Lung (tissue), 12 donors: ENCODE measurements around the gene SMAD6. TPM values are rescaled to one million over a fixed set of nuclear protein-coding genes. Genes with fewer than 3 reads are reported as not detected.

Experiments used
- ATAC-seq: fragments of 200-7000 bp; cut with Tn5 transposase; one replicate; pipeline ENCODE4 v1.9.1; 2020; ENCODE audit warnings: moderate number of reproducible peaks; ENCODE audit not compliant: insufficient read depth, low FRiP score
- DNase-seq, 3 donors: peaks; one replicate each; pipeline ENCODE4 v3.0.0-alpha.2; 2013 to 2017
- H3K27ac ChIP-seq, 2 donors: one replicate each; pipeline ENCODE4 v1.5.1; 2013; ENCODE audit warnings: mild to moderate bottlenecking in 2 of 2, moderate library complexity in 2 of 2, control low read depth in 1 of 2, inconsistent platforms in 1 of 2, low read depth in 1 of 2, low read length in 1 of 2
- H3K27me3 ChIP-seq, 3 donors: one replicate each; pipeline ENCODE4 v1.5.1; 2013; ENCODE audit warnings: low read length in 2 of 3; ENCODE audit not compliant: control insufficient read depth in 3 of 3, insufficient read depth in 3 of 3
- H3K36me3 ChIP-seq, 4 donors: one replicate each; pipeline ENCODE4 v1.5.1; 2013; ENCODE audit warnings: low read length in 4 of 4, mild to moderate bottlenecking in 1 of 4, moderate library complexity in 1 of 4; ENCODE audit not compliant: control insufficient read depth in 4 of 4, insufficient read depth in 4 of 4
- H3K4me1 ChIP-seq, 5 donors: one replicate each; pipeline ENCODE4 v1.5.1; 2013; ENCODE audit warnings: low read length in 5 of 5, mild to moderate bottlenecking in 2 of 5, moderate library complexity in 1 of 5; ENCODE audit not compliant: control insufficient read depth in 5 of 5, insufficient read depth in 5 of 5
- H3K4me3 ChIP-seq: one replicate; pipeline ENCODE4 v1.5.1; 2013; ENCODE audit warnings: mild to moderate bottlenecking, control low read depth, moderate library complexity
- H3K9ac ChIP-seq, 2 donors: one replicate each; pipeline ENCODE4 v1.5.1; 2013; ENCODE audit warnings: low read length in 2 of 2, control low read depth in 1 of 2; ENCODE audit not compliant: insufficient read depth in 1 of 2
- H3K9me3 ChIP-seq, 4 donors: one replicate each; pipeline ENCODE4 v1.5.1; 2013; ENCODE audit warnings: low read length in 3 of 4, mild to moderate bottlenecking in 1 of 4, moderate library complexity in 1 of 4; ENCODE audit not compliant: control insufficient read depth in 4 of 4, insufficient read depth in 3 of 4
- WGBS, 2 donors: extraction: QIAGEN DNeasy Blood & Tissue Kit; methylation state at CpG; one replicate each; pipeline ENCODE4 v1.1.7; 2013; 5-methylcytosine and 5-hydroxymethylcytosine counted together
- polyA plus RNA-seq, 2 donors: library from polyadenylated mRNA; stranded (reverse); fragments of 200-250 nt; gene quantifications; one replicate each; pipeline ENCODE4 v1.2.1, GENCODE V29; 2013
- total RNA-seq, 2 donors: library from RNA; depleted of rRNA in 1 of 2; stranded (reverse); fragments of >200 nt in 1 of 2; gene quantifications; one replicate each; pipeline ENCODE4 v1.2.1, GENCODE V29; 2014 to 2021
- TF ChIP-seq, protein P1 (sequence below): IDR thresholded peaks from 2 replicates; pipeline ENCODE4 v1.5.1; 2012; ENCODE audit warnings: mild to moderate bottlenecking; ENCODE audit errors: control extremely low read depth, extremely low read depth
- donor health status: control.
- donor health status: control.
- donor health status: Bipolar disorder and iron deficiency.
- donor health status: healthy.
- donor health status: DM: yes; HTN: yes; CAD: no.

SMAD6 gene
- total and polyA plus RNA-seq, 4 donors, result 24.2 to 67.9 (median 59.1) TPM

DNA sequence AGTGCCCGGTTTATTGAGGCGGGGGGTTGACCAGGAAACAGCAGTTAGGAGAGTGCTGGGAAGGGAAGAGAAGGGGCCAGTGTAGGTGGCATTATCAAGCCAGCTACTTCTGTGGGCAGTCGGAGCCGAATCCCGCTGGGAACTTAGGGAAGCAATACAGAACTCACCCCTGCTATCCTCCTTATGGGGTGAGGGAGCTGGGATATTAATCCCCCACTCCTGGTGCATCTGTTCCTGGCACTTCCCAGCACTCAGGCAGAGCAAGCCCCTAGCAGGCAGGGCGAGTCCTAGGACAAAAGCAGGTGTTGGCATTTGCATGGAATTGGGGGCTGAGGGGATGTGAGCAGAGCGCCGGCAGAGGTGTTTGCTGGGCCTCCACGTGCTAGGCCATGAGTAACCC is 48.6 kb downstream of the SMAD6 start:
- WGBS, 2 donors, result 81% methylated on average over 9 of the region's 9 CpGs
- ATAC-seq, result no peak
- H3K4me3 ChIP-seq, result no peak overlapping the region
- H3K36me3 ChIP-seq, result peaks cover 0 to 16% (median 7%) of the 10 kb centered on the region in 4 donors
- no peak overlapping the region for H3K9ac ChIP-seq
- H3K27ac ChIP-seq, result peak overlapping the region in 1 of 2 donors; percentile 69
- TF ChIP-seq, protein P1, sequence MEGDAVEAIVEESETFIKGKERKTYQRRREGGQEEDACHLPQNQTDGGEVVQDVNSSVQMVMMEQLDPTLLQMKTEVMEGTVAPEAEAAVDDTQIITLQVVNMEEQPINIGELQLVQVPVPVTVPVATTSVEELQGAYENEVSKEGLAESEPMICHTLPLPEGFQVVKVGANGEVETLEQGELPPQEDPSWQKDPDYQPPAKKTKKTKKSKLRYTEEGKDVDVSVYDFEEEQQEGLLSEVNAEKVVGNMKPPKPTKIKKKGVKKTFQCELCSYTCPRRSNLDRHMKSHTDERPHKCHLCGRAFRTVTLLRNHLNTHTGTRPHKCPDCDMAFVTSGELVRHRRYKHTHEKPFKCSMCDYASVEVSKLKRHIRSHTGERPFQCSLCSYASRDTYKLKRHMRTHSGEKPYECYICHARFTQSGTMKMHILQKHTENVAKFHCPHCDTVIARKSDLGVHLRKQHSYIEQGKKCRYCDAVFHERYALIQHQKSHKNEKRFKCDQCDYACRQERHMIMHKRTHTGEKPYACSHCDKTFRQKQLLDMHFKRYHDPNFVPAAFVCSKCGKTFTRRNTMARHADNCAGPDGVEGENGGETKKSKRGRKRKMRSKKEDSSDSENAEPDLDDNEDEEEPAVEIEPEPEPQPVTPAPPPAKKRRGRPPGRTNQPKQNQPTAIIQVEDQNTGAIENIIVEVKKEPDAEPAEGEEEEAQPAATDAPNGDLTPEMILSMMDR, result no peak
- H3K4me1 ChIP-seq, result peaks cover 7 to 43% (median 24%) of the 10 kb centered on the region in 5 donors
- no peaks in the 10 kb centered on the region for H3K27me3 ChIP-seq
- DNase-seq, result no peak
- peaks cover 0 to 6% (median 3%) of the 10 kb centered on the region in 4 donors for H3K9me3 ChIP-seq

GRCh38 chr15:66751579-66751978 is 49.5 kb downstream of the SMAD6 start:
- Histone ChIP-seq H3K9ac (peak overlapping the region in 1 of 2 donors; percentile 1), H3K4me3 (no peak overlapping the region), H3K36me3 (peaks cover 0 to 16% (median 7%) of the 10 kb centered on the region in 4 donors), H3K9me3 (peaks cover 0 to 6% (median 3%) of the 10 kb centered on the region in 4 donors), H3K4me1 (peaks cover 10 to 44% (median 19%) of the 10 kb centered on the region in 5 donors), H3K27ac (peak overlapping the region in 1 of 2 donors; percentile 69), H3K27me3 (no peaks in the 10 kb centered on the region)
- DNase-seq, result peak in 1 of 3 donors; percentile 58
- TF ChIP-seq, protein P1, result no peak
- no peak for ATAC-seq
- WGBS, 2 donors, result 45 to 63% methylated on average over 7 of the region's 7 CpGs

DNA sequence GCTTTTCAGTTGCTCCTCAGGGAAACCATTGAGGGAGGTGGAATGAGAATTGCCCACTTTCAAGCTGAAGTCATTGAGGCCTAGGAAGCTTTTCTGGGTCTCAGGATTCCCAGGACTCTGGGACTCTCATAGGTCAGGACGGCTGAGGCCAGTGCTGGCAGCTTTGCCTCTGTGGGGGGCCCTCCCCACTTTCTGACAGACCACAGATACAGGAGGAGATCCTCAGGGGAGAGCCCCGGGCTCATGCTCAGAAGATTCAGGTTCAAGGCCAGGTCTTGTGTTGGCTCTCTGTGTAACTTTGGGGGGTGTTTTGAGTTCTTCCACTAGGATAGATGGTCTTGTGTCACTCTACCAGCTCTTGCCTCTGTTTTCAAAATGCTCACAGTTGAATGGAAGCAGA is 50.0 kb downstream of the SMAD6 start:
- no peak overlapping the region for H3K9ac ChIP-seq
- TF ChIP-seq, protein P1, result no peak
- DNase-seq, result no peak
- no peak for ATAC-seq
- peak overlapping the region in 1 of 2 donors; percentile 48 for H3K27ac ChIP-seq
- peaks cover 0 to 6% (median 3%) of the 10 kb centered on the region in 4 donors for H3K9me3 ChIP-seq
- H3K4me3 ChIP-seq, result no peak overlapping the region
- no peaks in the 10 kb centered on the region for H3K27me3 ChIP-seq
- WGBS, 2 donors, result 64 to 74% methylated on average over 2 of the region's 2 CpGs
- H3K36me3 ChIP-seq, result peaks cover 0 to 16% (median 7%) of the 10 kb centered on the region in 4 donors
- peaks cover 14 to 44% (median 20%) of the 10 kb centered on the region in 5 donors for H3K4me1 ChIP-seq
